GM12878 (cell line): Measurements from ENCODE around the gene CCL22. TPM values are rescaled to one million over a fixed set of nuclear protein-coding genes. Genes with fewer than 3 reads are reported as not detected.
"Not testable (repeated sequence)": the region's sequence is repeated elsewhere in the genome, so short reads cannot be mapped to it uniquely, and the experiment has no call there.

Experiments
- ATAC-seq: fragments of 200-7000 bp; cut with Tn5 transposase; 3 replicates; pipeline ENCODE4 v1.9.1; 2020; ENCODE audit warnings: mild to moderate bottlenecking, moderate library complexity
- BruUV-seq: library from RNA; stranded (reverse); fragments of 400-500 nt; replicated peaks from 2 replicates; lab custom pipeline; 2021; lab: Mats Ljungman, UMichigan
- CTCF ChIA-PET: fragments of 300-600 bp; sonication (Branson Sonifier 250); formaldehyde crosslinking; extraction: SDS; loops from one replicate; lab custom pipeline; 2021; ENCODE audit warnings: inconsistent platforms; lab: Yijun Ruan, JAX
- POLR2A ChIA-PET: fragments of 350-600 bp; formaldehyde crosslinking; extraction: SDS; loops from one replicate; lab custom pipeline; 2021; ENCODE audit warnings: inconsistent platforms; lab: Charles Lee
- RAD21 ChIA-PET: fragments of 300-600 bp; sonication (Branson Sonifier 250); formaldehyde crosslinking; loops from one replicate; lab custom pipeline; 2023; ENCODE audit warnings: antibody characterized with exemption; ENCODE audit not compliant: unreplicated experiment; lab: Charles Lee
- SMC1A ChIA-PET: fragments of 300-600 bp; sonication (Branson Sonifier 250); formaldehyde crosslinking; loops from one replicate; lab custom pipeline; 2023; ENCODE audit not compliant: unreplicated experiment, uncharacterized antibody; lab: Charles Lee
- DNase-seq: peaks from one replicate; pipeline ENCODE4 v3.0.0-alpha.2; 2011; ENCODE audit warnings: low read depth, low spot score
- FAIRE-seq: peaks from 3 replicates; lab custom pipeline; 2011; peaks lifted over from hg19 to GRCh38; lab: Jason Lieb, UNC
- H2AFZ ChIP-seq: 2 replicates; pipeline ENCODE4 v1.6.0; 2011; ENCODE audit warnings: low read depth, low read length, control low read depth; ENCODE audit not compliant: control insufficient read depth
- H3K27ac ChIP-seq: 2 replicates; pipeline ENCODE4 v1.5.1; 2011; ENCODE audit warnings: control low read depth; ENCODE audit not compliant: control insufficient read depth, insufficient read depth
- H3K27me3 ChIP-seq, 2 experiments: replicated peaks in 1 of 2; 2 replicates each; pipeline versions ENCODE4 v1.6.0 to v1.6.1; 2011; ENCODE audit warnings: low read length in 1 of 2; ENCODE audit not compliant: control insufficient read depth in 2 of 2, insufficient read depth in 2 of 2
- H3K36me3 ChIP-seq, 2 experiments: 2 replicates each; pipeline ENCODE4 v1.5.1; 2011; ENCODE audit warnings: low read length in 1 of 2; ENCODE audit not compliant: control insufficient read depth in 2 of 2, insufficient read depth in 2 of 2
- H3K4me1 ChIP-seq: 2 replicates; pipeline ENCODE4 v1.6.1; 2011; ENCODE audit warnings: mild to moderate bottlenecking, low read length, moderate library complexity, mixed read lengths; ENCODE audit not compliant: control insufficient read depth, insufficient read depth
- H3K4me2 ChIP-seq: 2 replicates; pipeline ENCODE4 v1.6.0; 2011; ENCODE audit warnings: control low read depth; ENCODE audit not compliant: control insufficient read depth, insufficient read depth
- H3K4me3 ChIP-seq: fragments of 200-600 bp; sonication (generic); 2 replicates; pipeline ENCODE4 v1.5.1; 2016
- H3K79me2 ChIP-seq: 2 replicates; pipeline ENCODE4 v1.6.0; 2011; ENCODE audit warnings: low read length; ENCODE audit not compliant: control insufficient read depth, insufficient read depth
- H3K9ac ChIP-seq: 2 replicates; pipeline ENCODE4 v1.8.0; 2011; ENCODE audit warnings: low read length, control low read depth, mixed read lengths; ENCODE audit not compliant: control insufficient read depth, insufficient read depth
- H3K9me3 ChIP-seq: replicated peaks from 3 replicates; pipeline ENCODE4 v1.5.1; 2011; ENCODE audit warnings: mild to moderate bottlenecking, low read length; ENCODE audit not compliant: control insufficient read depth, insufficient read depth
- H4K20me1 ChIP-seq: 2 replicates; pipeline ENCODE4 v1.6.0; 2011; ENCODE audit not compliant: control insufficient read depth, insufficient read depth
- BACH1 ChIP-seq: fragments of 450-650 bp; IDR thresholded peaks from 2 replicates; pipeline ENCODE4 v1.6.1; 2017; ENCODE audit warnings: mild to moderate bottlenecking, borderline replicate concordance
- BMI1 ChIP-seq: fragments of 450-650 bp; IDR thresholded peaks from 2 replicates; pipeline ENCODE4 v1.6.1; 2016; ENCODE audit warnings: mild to moderate bottlenecking, moderate library complexity, borderline replicate concordance
- CHD2 ChIP-seq: IDR thresholded peaks from 2 replicates; pipeline ENCODE4 v1.6.1; 2011; ENCODE audit warnings: low read depth, low read length, improper control_type of control experiment, borderline replicate concordance
- CREB1 ChIP-seq: IDR thresholded peaks from 2 replicates; pipeline ENCODE4 v1.6.1; 2012; ENCODE audit warnings: low read depth, mild to moderate bottlenecking, inconsistent platforms
- JUNB ChIP-seq: IDR thresholded peaks from 2 replicates; pipeline ENCODE4 v1.6.1; 2016; ENCODE audit warnings: antibody characterized with exemption, mild to moderate bottlenecking
- JUND ChIP-seq: IDR thresholded peaks from 2 replicates; pipeline ENCODE4 v1.6.1; 2012; ENCODE audit warnings: low read depth, mild to moderate bottlenecking, low read length, improper control_type of control experiment, moderate library complexity
- KDM1A ChIP-seq: fragments of 200-600 bp; sonication (generic); IDR thresholded peaks from 2 replicates; pipeline ENCODE4 v1.6.1; 2016; ENCODE audit warnings: borderline replicate concordance
- MTA3 ChIP-seq: IDR thresholded peaks from 2 replicates; pipeline ENCODE4 v1.6.1; 2012; ENCODE audit warnings: low read length, inconsistent platforms, borderline replicate concordance
- TAF1 ChIP-seq: IDR thresholded peaks from 2 replicates; pipeline ENCODE4 v1.6.1; 2011; ENCODE audit warnings: mild to moderate bottlenecking, low read depth, low read length, borderline replicate concordance
- TBL1XR1 ChIP-seq: IDR thresholded peaks from 2 replicates; pipeline ENCODE4 v1.6.1; 2012; ENCODE audit warnings: low read depth, low read length, improper control_type of control experiment
- WRNIP1 ChIP-seq: IDR thresholded peaks from 2 replicates; pipeline ENCODE4 v1.6.1; 2011; ENCODE audit warnings: low read depth, low read length, improper control_type of control experiment, borderline replicate concordance
- YY1 ChIP-seq: IDR thresholded peaks from 2 replicates; pipeline ENCODE4 v1.6.1; 2011; ENCODE audit warnings: low read depth, mild to moderate bottlenecking, low read length
- ZNF217 ChIP-seq: fragments of 450-650 bp; IDR thresholded peaks from 2 replicates; pipeline ENCODE4 v1.6.1; 2017; ENCODE audit warnings: antibody characterized with exemption, mild to moderate bottlenecking
- WGBS: methylation state at CpG from one replicate; pipeline ENCODE4 v1.1.6; 2016; ENCODE audit warnings: low lambda C conversion rate; ENCODE audit not compliant: insufficient replicate concordance, insufficient coverage; ENCODE audit errors: missing lambda C conversion rate; 5-methylcytosine and 5-hydroxymethylcytosine counted together
- in situ Hi-C: fragments of 300-500 bp; cut with MboI; formaldehyde crosslinking; loops from 9 replicates; pipeline ENCODE4 v1.14.3; 2018; ENCODE audit warnings: mixed read lengths
- intact Hi-C: fragments of 100-400 bp; cut with micrococcal nuclease; formaldehyde crosslinking; loops from one replicate; pipeline ENCODE4 v1.14.2; 2022; ENCODE audit not compliant: unreplicated experiment
- polyA plus RNA-seq, 11 experiments: library from polyadenylated mRNA; depleted of rRNA in 4 of 11; unstranded in 6 of 11; stranded (reverse) in 5 of 11; fragments of >200 nt; fragmentation: Nextera tagmentation in 4 of 11; fragmentation: Illumina TruSeq in 1 of 11; extraction: Ambion mirVana in 4 of 11; extraction: Trizol in 1 of 11; gene quantifications; 1 replicate in 1 of 11; 2 replicates in 10 of 11; pipeline versions ENCODE4 v1.2.1 to v1.2.3, GENCODE V29; 2011 to 2016; ENCODE audit warnings: inconsistent platforms in 2 of 11, missing spikeins in 2 of 11, low read depth in 1 of 11
- total RNA-seq, 4 experiments: library from RNA; depleted of rRNA in 3 of 4; stranded (reverse); fragments of >200 nt in 3 of 4; fragmentation: Illumina TruSeq in 1 of 4; extraction: Trizol in 1 of 4; gene quantifications; 2 replicates each; pipeline versions ENCODE4 v1.2.1 to v1.2.3, GENCODE V29; 2013 to 2021
- TF ChIP-seq, protein P1 (sequence below): fragments of 150-350 bp; IDR thresholded peaks from 2 replicates; pipeline ENCODE4 v1.6.1; 2016; ENCODE audit warnings: low read depth, low read length

Gene CCL22
- total and polyA plus RNA-seq, 10 of the 15 experiments (the other 5 are each of a cell fraction or from before 2014, with no cell fraction given): 38.0 to 704 (median 349) TPM

DNA sequence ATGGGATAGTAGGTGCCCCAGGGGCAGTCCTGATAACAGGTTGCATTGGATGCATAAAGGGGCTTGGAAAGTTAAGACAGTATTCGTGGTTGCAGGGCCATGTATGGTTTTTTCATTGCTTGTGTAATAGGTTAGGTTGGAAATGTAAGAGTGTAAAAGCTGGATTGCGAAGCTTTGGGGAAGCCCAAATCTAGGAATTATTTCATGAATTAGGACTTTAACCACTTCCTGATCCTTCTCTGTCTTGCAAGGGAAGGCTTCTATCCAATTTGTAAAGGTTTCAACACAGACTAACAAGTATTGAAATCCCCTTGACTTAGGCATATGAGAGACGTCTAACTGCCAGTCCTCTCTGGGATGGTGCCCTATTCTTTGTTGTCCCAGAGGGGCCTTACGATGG lies 38.2 kb downstream of the CCL22 start:
- no peak overlapping the region for H3K4me3 ChIP-seq
- in situ Hi-C loops (no loop called here), intact Hi-C loops (no loop called here)
- ChIA-PET CTCF (interaction anchor here (1.2 kb wide), 1 partner anchor 15 kb away, joined by 3 read pairs; no protein-coding TSS in a partner anchor), POLR2A (no interaction called here), SMC1A (interaction anchor here (3.4 kb wide), 1 partner anchor 16 kb away, joined by 10 read pairs; no protein-coding TSS in a partner anchor), RAD21 (no interaction called here)
- H3K27me3 ChIP-seq: no peaks in the 10 kb centered on the region
- no peaks in the 10 kb centered on the region for H3K36me3 ChIP-seq
- WGBS: 82% methylated on average over 4 of the region's 4 CpGs
- TF ChIP-seq, protein P1, sequence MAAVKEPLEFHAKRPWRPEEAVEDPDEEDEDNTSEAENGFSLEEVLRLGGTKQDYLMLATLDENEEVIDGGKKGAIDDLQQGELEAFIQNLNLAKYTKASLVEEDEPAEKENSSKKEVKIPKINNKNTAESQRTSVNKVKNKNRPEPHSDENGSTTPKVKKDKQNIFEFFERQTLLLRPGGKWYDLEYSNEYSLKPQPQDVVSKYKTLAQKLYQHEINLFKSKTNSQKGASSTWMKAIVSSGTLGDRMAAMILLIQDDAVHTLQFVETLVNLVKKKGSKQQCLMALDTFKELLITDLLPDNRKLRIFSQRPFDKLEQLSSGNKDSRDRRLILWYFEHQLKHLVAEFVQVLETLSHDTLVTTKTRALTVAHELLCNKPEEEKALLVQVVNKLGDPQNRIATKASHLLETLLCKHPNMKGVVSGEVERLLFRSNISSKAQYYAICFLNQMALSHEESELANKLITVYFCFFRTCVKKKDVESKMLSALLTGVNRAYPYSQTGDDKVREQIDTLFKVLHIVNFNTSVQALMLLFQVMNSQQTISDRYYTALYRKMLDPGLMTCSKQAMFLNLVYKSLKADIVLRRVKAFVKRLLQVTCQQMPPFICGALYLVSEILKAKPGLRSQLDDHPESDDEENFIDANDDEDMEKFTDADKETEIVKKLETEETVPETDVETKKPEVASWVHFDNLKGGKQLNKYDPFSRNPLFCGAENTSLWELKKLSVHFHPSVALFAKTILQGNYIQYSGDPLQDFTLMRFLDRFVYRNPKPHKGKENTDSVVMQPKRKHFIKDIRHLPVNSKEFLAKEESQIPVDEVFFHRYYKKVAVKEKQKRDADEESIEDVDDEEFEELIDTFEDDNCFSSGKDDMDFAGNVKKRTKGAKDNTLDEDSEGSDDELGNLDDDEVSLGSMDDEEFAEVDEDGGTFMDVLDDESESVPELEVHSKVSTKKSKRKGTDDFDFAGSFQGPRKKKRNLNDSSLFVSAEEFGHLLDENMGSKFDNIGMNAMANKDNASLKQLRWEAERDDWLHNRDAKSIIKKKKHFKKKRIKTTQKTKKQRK: no peak
- no peak for TF ChIP-seq TAF1
- no peak for TF ChIP-seq BMI1
- TF ChIP-seq BACH1: no peak
- TF ChIP-seq TBL1XR1: no peak
- no peak for TF ChIP-seq CREB1
- no peak for TF ChIP-seq ZNF217
- no peak for TF ChIP-seq KDM1A
- no peak for TF ChIP-seq JUND
- TF ChIP-seq YY1: no peak
- TF ChIP-seq WRNIP1: no peak
- no peak for TF ChIP-seq CHD2
- no peak for TF ChIP-seq JUNB
- TF ChIP-seq MTA3: no peak
- H3K9me3 ChIP-seq: no peaks in the 10 kb centered on the region; the same call in 2 of the 3 replicates
- ATAC-seq (no peak), FAIRE-seq (no peak), DNase-seq (no peak)
- H3K9ac ChIP-seq: no peak overlapping the region
- H2AFZ ChIP-seq: no peak overlapping the region
- peaks cover 4% of the 10 kb centered on the region for H3K4me1 ChIP-seq
- no peak overlapping the region for H3K27ac ChIP-seq
- H3K4me2 ChIP-seq: no peak overlapping the region
- no peaks in the 10 kb centered on the region for H3K79me2 ChIP-seq
- no TSS peak for BruUV-seq
- H4K20me1 ChIP-seq: no peaks in the 10 kb centered on the region

- H3K9me3 ChIP-seq, H3K79me2 ChIP-seq, H3K4me2 ChIP-seq, BruUV-seq, DNase-seq, FAIRE-seq, H2AFZ ChIP-seq, H3K9ac ChIP-seq, H3K4me1 ChIP-seq, H4K20me1 ChIP-seq, H3K27me3 ChIP-seq, in situ Hi-C loops, ATAC-seq, intact Hi-C loops, POLR2A ChIA-PET, RAD21 ChIA-PET, H3K4me3 ChIP-seq, H3K27ac ChIP-seq, H3K36me3 ChIP-seq: not testable (repeated sequence)
- CTCF ChIA-PET: interaction anchor here (1.2 kb wide), 1 partner anchor 92 kb away, joined by 3 read pairs; no protein-coding TSS in a partner anchor
- SMC1A ChIA-PET: interaction anchor here (1.0 to 3.4 kb wide), 3 partner anchors 10 to 28 kb away, joined by 3 to 10 read pairs (median 7); no protein-coding TSS in a partner anchor
- 35% methylated on average over 4 of the region's 4 CpGs for whole genome bisulfite sequencing
Observed at GRCh38 chr16:57397493-57397892, 38.9 kb downstream of the CCL22 start.
